ENCODE results near the gene AKR1C4.

GRCh38 chr10:5268234-5268633 lies 71.6 kb downstream of the AKR1C4 start:
- TF ChIP-seq CTCF (IDR thresholded peaks at IDR 0.05) (no peak), POLR2A (IDR thresholded peaks at IDR 0.05) (no peak)

Data from adrenal gland (tissue), 5 donors.